Neutrophil (primary cell): ENCODE measurements around the gene MGRN1.

ENCODE experiments used
- H3K27ac ChIP-seq: fragments of 200-600 bp; sonication (generic); 2 replicates; pipeline ENCODE4 v1.5.1; 2016; ENCODE audit warnings: mild to moderate bottlenecking, moderate library complexity
- H3K27me3 ChIP-seq: fragments of 200-600 bp; sonication (generic); 2 replicates; pipeline ENCODE4 v1.6.0; 2016; ENCODE audit warnings: mild to moderate bottlenecking
- H3K36me3 ChIP-seq: fragments of 200-600 bp; sonication (generic); 2 replicates; pipeline ENCODE4 v1.5.1; 2017
- H3K4me1 ChIP-seq, 2 experiments: fragments of 200-600 bp in 1 of 2; sonication (generic) in 1 of 2; 1 replicate in 1 of 2; 2 replicates in 1 of 2; pipeline versions ENCODE4 v1.5.1 to v1.6.1; 2013 to 2016; ENCODE audit warnings: low read depth in 1 of 2, low read length in 1 of 2, mild to moderate bottlenecking in 1 of 2, moderate library complexity in 1 of 2; ENCODE audit not compliant: control insufficient read depth in 1 of 2, insufficient read depth in 1 of 2
- H3K4me3 ChIP-seq, 2 experiments: fragments of 200-600 bp in 1 of 2; sonication (generic) in 1 of 2; 1 replicate in 1 of 2; 2 replicates in 1 of 2; pipeline ENCODE4 v1.5.1; 2013 to 2016; ENCODE audit warnings: low read depth in 1 of 2, low read length in 1 of 2, mild to moderate bottlenecking in 1 of 2, moderate library complexity in 1 of 2
- H3K9me3 ChIP-seq: fragments of 200-600 bp; sonication (generic); 2 replicates; pipeline ENCODE4 v1.5.1; 2016
- TF ChIP-seq, protein P1 (sequence below): fragments of 200-600 bp; sonication (generic); IDR thresholded peaks from 2 replicates; pipeline ENCODE4 v1.5.1; 2016; ENCODE audit warnings: antibody characterized with exemption

Gene MGRN1

DNA sequence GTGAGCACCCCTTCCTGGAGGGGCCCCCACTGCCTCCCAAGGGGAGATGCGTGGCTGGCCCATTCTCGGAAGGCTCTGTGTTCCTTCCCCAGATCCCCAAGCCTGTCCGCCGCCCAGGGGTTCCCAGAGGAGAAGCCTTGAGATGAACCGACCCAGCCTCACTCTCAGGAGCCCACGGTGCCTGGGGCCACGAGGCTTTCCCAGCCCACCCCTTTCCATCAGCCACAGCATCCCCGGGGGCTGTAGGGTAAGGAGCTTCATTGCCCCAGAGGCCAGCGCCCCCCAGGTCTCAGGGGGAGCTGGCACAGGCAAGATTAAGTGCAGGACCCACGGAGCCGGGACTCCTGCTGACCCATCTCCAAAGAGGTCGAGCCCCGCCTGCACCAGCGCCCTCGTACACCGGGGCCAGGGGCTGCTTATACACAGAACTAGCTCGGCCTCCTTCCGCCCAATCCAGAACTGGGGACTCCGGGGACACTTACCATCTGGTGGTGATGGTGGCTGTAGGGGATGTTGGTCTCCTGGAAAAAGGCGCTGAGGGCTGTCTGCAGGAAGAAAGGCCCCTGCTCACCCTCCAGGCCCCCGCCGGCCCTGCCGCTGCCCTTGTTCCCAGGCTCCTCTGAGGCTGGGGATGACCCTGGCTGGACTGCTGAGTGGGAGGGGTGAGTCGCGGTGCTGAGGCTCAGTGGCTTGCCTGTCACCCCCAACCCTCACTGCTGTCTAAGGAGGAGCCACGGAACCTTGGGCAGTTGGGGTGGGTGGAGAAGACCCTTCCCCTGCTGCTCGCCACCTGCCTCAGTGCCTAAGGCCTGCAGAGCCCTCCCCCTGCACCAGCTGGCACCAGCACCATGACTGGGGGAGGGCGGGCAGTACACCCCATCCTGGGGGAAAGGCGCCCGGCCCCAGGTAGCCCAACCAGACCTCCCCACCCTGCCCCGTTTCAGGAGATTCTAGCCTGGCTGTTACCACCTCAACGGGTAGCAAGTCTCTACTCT lies 14.3 kb upstream of the MGRN1 start:
- no peaks in the 10 kb centered on the region for H3K27me3 ChIP-seq
- no peaks in the 10 kb centered on the region for H3K9me3 ChIP-seq
- H3K27ac ChIP-seq = no peak overlapping the region
- TF ChIP-seq, protein P1, sequence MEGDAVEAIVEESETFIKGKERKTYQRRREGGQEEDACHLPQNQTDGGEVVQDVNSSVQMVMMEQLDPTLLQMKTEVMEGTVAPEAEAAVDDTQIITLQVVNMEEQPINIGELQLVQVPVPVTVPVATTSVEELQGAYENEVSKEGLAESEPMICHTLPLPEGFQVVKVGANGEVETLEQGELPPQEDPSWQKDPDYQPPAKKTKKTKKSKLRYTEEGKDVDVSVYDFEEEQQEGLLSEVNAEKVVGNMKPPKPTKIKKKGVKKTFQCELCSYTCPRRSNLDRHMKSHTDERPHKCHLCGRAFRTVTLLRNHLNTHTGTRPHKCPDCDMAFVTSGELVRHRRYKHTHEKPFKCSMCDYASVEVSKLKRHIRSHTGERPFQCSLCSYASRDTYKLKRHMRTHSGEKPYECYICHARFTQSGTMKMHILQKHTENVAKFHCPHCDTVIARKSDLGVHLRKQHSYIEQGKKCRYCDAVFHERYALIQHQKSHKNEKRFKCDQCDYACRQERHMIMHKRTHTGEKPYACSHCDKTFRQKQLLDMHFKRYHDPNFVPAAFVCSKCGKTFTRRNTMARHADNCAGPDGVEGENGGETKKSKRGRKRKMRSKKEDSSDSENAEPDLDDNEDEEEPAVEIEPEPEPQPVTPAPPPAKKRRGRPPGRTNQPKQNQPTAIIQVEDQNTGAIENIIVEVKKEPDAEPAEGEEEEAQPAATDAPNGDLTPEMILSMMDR = no peak
- no peak overlapping the region for H3K4me3 ChIP-seq
- peaks cover 43% of the 10 kb centered on the region for H3K36me3 ChIP-seq
- H3K4me1 ChIP-seq = peaks cover 34 to 37% of the 10 kb centered on the region in 2 experiments

DNA sequence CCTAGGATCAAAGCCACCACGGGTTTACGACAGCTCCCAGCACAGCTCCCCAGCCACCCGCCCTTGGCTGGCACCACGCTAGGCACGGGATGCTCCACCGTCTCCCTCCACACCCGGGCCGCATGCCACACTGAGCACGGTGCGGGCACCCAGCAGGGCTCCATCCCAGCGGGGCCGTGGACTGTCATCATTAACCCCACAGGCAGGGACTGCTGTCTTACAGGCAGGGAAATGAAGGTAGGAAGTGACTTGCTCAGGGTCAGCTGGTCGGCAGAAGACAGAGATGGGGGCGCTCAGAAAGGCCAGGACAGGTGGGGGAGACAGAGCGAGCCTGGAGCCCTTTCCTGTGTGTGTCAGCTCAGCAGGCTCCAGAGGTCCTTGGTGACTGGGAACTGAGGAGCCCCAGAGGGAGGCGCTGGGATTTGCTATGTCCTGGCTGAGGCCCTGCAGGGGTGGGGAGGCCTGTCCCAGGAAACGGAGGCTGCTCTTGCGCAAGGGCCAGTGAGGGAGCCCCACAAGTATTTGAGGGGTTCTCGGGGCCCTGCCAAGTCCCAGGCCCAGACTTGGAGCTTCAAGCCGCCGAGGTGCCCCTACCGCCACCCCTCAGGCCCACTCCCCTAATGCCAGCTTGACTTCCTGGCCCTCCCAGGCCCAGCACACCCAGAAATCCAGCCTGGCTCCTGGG lies 13.1 kb upstream of the MGRN1 start:
- H3K27me3 ChIP-seq = no peaks in the 10 kb centered on the region
- H3K4me1 ChIP-seq = peaks cover 42 to 45% of the 10 kb centered on the region in 2 experiments
- H3K36me3 ChIP-seq = peaks cover 42% of the 10 kb centered on the region
- TF ChIP-seq, protein P1 = no peak
- H3K4me3 ChIP-seq = no peak overlapping the region
- H3K9me3 ChIP-seq = no peaks in the 10 kb centered on the region
- H3K27ac ChIP-seq = no peak overlapping the region

DNA sequence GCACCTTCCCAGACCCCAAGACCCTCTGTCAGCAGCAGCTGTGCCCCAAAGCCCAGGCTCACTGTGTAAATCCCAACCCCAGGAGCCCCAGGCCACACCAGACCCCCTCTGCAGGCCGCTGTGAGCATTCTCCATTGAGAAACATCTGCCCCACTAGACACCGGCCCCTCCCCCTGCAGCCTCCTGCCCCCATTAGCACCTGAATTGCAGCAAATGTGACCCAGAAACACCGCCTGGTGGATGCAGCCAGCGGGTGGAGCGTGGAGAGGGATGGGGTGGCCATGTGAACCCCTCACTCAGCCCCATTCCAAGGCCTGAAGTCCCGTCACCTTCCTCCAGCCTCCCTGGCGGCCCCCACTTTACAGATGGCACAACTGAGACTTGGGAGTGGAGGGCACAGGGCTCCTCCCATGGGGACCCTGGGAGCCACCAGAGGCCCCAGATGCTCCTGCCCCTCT lies 12.1 kb upstream of the MGRN1 start:
- H3K9me3 ChIP-seq = no peaks in the 10 kb centered on the region
- TF ChIP-seq, protein P1 = no peak
- H3K4me3 ChIP-seq = peak overlapping the region in 1 of 2 experiments; percentile 76
- H3K27ac ChIP-seq = peak overlapping the region; percentile 93
- H3K36me3 ChIP-seq = peaks cover 31% of the 10 kb centered on the region
- no peaks in the 10 kb centered on the region for H3K27me3 ChIP-seq
- H3K4me1 ChIP-seq = peaks cover 50 to 53% of the 10 kb centered on the region in 2 experiments

DNA sequence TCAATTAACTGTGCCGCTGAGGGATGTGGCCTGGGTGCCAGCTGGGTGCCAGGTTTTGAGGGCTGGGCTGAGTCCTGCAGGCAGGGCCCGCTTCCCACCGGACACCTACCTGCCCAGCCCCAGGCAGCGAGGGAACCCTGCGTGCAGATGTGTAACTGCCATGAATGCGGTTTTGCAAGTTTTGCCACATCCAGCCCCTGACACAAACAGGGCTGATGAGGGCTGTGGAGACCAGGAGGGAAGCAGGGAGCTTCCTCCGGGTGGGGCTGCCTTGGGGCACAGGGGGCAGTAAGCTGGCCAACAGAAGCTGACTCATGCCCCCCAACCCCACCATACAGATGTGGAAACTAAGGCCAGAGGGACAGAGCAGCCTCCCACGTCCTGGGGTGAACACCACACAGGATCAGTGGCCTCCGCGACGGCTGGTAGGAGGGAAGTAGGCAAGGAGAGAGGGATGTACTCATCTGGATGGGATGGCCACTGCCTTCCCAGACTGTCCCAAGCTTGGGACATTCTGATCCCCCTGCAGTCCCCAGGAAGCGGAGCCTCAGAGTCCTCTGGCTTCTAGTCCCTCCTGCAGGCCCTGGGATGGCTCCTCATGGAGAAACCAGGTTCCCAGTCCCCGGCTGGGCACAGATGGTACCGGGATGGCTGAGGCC lies 11.5 kb upstream of the MGRN1 start:
- peaks cover 25% of the 10 kb centered on the region for H3K36me3 ChIP-seq
- TF ChIP-seq, protein P1 = no peak
- no peaks in the 10 kb centered on the region for H3K9me3 ChIP-seq
- H3K4me1 ChIP-seq = peaks cover 50 to 53% of the 10 kb centered on the region in 2 experiments
- peak overlapping the region; percentile 93 for H3K27ac ChIP-seq
- peak overlapping the region; percentile 75 to 76 for H3K4me3 ChIP-seq
- no peaks in the 10 kb centered on the region for H3K27me3 ChIP-seq
